ENCODE data around the gene HCN4.
A peak's percentile ranks its signal among the peaks of the same experiment; 100 is the strongest.

DNA sequence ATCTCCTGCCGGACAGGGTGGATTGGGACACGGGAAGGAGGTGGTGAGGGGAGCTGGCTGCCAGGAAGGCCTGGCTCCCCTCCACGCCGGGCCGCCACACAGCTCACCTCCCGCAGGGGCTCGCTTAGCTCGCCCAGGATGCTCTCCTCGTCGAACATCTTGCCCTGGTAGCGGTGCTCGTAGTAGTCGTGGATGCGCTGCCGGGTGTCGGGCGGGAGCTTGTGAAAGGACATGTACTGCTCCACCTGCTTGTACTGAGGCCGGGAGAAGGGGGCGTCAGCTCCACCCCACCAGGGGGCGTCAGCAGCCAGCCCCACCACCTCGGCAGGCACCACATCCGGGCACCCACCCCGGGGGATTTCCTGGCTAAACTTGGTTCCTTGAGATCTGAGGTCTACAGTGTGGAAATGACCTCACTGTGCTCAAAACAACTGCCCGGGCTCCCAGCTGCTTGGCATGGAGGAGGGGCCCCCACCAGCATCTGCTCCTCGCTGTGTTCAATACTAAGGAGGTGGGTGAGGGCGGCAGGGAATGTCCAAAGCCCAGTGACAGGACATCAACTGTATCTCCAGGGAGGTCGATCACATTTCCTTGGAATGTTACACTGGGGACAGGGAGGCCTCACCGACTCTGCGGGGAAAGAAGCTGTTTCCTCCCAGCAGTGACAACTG is 43.4 kb downstream of the HCN4 start:
- TF ChIP-seq, protein P1, sequence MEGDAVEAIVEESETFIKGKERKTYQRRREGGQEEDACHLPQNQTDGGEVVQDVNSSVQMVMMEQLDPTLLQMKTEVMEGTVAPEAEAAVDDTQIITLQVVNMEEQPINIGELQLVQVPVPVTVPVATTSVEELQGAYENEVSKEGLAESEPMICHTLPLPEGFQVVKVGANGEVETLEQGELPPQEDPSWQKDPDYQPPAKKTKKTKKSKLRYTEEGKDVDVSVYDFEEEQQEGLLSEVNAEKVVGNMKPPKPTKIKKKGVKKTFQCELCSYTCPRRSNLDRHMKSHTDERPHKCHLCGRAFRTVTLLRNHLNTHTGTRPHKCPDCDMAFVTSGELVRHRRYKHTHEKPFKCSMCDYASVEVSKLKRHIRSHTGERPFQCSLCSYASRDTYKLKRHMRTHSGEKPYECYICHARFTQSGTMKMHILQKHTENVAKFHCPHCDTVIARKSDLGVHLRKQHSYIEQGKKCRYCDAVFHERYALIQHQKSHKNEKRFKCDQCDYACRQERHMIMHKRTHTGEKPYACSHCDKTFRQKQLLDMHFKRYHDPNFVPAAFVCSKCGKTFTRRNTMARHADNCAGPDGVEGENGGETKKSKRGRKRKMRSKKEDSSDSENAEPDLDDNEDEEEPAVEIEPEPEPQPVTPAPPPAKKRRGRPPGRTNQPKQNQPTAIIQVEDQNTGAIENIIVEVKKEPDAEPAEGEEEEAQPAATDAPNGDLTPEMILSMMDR (IDR thresholded peaks at IDR 0.05; ENCODE audit: low read depth, low read length), result peak; percentile 42
- no peak for TF ChIP-seq EZH2phosphoT487 (IDR thresholded peaks at IDR 0.05; ENCODE audit: low read depth)

All from OCI-LY3 (cell line).